Hepatocyte (in vitro differentiated cells): ENCODE results near the gene ANKS3. TPM values are rescaled to one million over a fixed set of nuclear protein-coding genes. Genes with fewer than 3 reads are reported as not detected.

Experiments
- DNase-seq: peaks from one replicate; pipeline ENCODE4 v3.0.0-alpha.2; 2016; ENCODE audit warnings: low spot score
- H2AFZ ChIP-seq: fragments of 200-600 bp; sonication (generic); 2 replicates; pipeline ENCODE4 v1.6.0; 2016; ENCODE audit warnings: antibody characterized with exemption, mild to moderate bottlenecking
- H3K27ac ChIP-seq: fragments of 200-600 bp; sonication (generic); 2 replicates; pipeline ENCODE4 v1.5.1; 2016; ENCODE audit warnings: mild to moderate bottlenecking
- H3K27me3 ChIP-seq: fragments of 200-600 bp; sonication (generic); 2 replicates; pipeline ENCODE4 v1.6.1; 2016
- H3K36me3 ChIP-seq: fragments of 200-600 bp; sonication (generic); replicated peaks from 2 replicates; pipeline ENCODE4 v1.5.1; 2016; ENCODE audit warnings: low read depth; ENCODE audit not compliant: insufficient read depth
- H3K4me1 ChIP-seq: fragments of 200-600 bp; sonication (generic); 2 replicates; pipeline ENCODE4 v1.5.1; 2016; ENCODE audit warnings: mild to moderate bottlenecking, moderate library complexity; ENCODE audit not compliant: insufficient read depth
- H3K4me2 ChIP-seq: fragments of 200-600 bp; sonication (generic); 2 replicates; pipeline ENCODE4 v1.6.0; 2016
- H3K4me3 ChIP-seq: fragments of 200-600 bp; sonication (generic); 2 replicates; pipeline ENCODE4 v1.5.1; 2016; ENCODE audit warnings: mild to moderate bottlenecking
- H3K79me2 ChIP-seq: fragments of 200-600 bp; sonication (generic); 2 replicates; pipeline ENCODE4 v1.6.0; 2017; ENCODE audit warnings: mild to moderate bottlenecking
- H3K9me2 ChIP-seq: fragments of 200-600 bp; sonication (generic); replicated peaks from 2 replicates; pipeline ENCODE4 v1.6.0; 2017; ENCODE audit warnings: mild to moderate bottlenecking; ENCODE audit not compliant: insufficient read depth
- H3K9me3 ChIP-seq: fragments of 200-600 bp; sonication (generic); 2 replicates; pipeline ENCODE4 v1.5.1; 2016; ENCODE audit warnings: low read depth, mild to moderate bottlenecking
- H4K20me1 ChIP-seq: fragments of 200-600 bp; sonication (generic); 2 replicates; pipeline ENCODE4 v1.6.0; 2016; ENCODE audit warnings: mild to moderate bottlenecking; ENCODE audit not compliant: insufficient read depth, poor library complexity, severe bottlenecking
- CTCF ChIP-seq: fragments of 200-600 bp; sonication (generic); IDR thresholded peaks from 2 replicates; pipeline ENCODE4 v1.5.1; 2016; ENCODE audit warnings: antibody characterized with exemption, mild to moderate bottlenecking; ENCODE audit not compliant: poor library complexity
- EZH2 ChIP-seq: fragments of 200-600 bp; sonication (generic); IDR thresholded peaks from 2 replicates; pipeline ENCODE4 v1.6.1; 2016; ENCODE audit warnings: antibody characterized with exemption, mild to moderate bottlenecking, borderline replicate concordance
- EZH2phosphoT487 ChIP-seq: fragments of 200-600 bp; sonication (generic); IDR thresholded peaks from one replicate; pipeline ENCODE4 v1.6.1; 2018; ENCODE audit warnings: antibody characterized with exemption, mild to moderate bottlenecking, low read depth, moderate library complexity; ENCODE audit not compliant: unreplicated experiment, severe bottlenecking
- WGBS: methylation state at CpG from one replicate; pipeline ENCODE4 v1.1.6; 2016; ENCODE audit warnings: low lambda C conversion rate; ENCODE audit errors: missing lambda C conversion rate; 5-methylcytosine and 5-hydroxymethylcytosine counted together
- polyA plus RNA-seq: library from polyadenylated mRNA; unstranded; fragments of >200 nt; fragmentation: Nextera tagmentation; extraction: Ambion mirVana; gene quantifications from 2 replicates; pipeline ENCODE4 v1.2.1, GENCODE V29; 2016
- total RNA-seq: library from RNA; depleted of rRNA; stranded (reverse); fragments of >200 nt; gene quantifications from 2 replicates; pipeline ENCODE4 v1.2.3, GENCODE V29; 2014

ANKS3 gene
- total and polyA plus RNA-seq, 2 experiments from 2014 or later, result 11.7 to 17.4 TPM

- H3K4me2 ChIP-seq, result no peak overlapping the region
- H3K27ac ChIP-seq, result no peak overlapping the region
- no peaks in the 10 kb centered on the region for H3K36me3 ChIP-seq
- no peak overlapping the region for H3K4me3 ChIP-seq
- no peaks in the 10 kb centered on the region for H4K20me1 ChIP-seq
- WGBS, result 93% methylated on average over 18 of the region's 18 CpGs
- no peak overlapping the region for H2AFZ ChIP-seq
- no peak for DNase-seq
- no peaks in the 10 kb centered on the region for H3K9me3 ChIP-seq
- peaks cover 10% of the 10 kb centered on the region for H3K79me2 ChIP-seq
- TF ChIP-seq EZH2 (no peak), EZH2phosphoT487 (no peak), CTCF (no peak)
- no peaks in the 10 kb centered on the region for H3K27me3 ChIP-seq
- H3K4me1 ChIP-seq, result no peaks in the 10 kb centered on the region
- no peaks in the 10 kb centered on the region for H3K9me2 ChIP-seq
Measured at GRCh38 chr16:4726616-4727015, 7.5 kb downstream of the ANKS3 start.

- Histone ChIP-seq H3K4me1 (no peaks in the 10 kb centered on the region), H3K79me2 (peaks cover 3% of the 10 kb centered on the region), H4K20me1 (no peaks in the 10 kb centered on the region), H3K36me3 (no peaks in the 10 kb centered on the region), H3K27me3 (no peaks in the 10 kb centered on the region), H2AFZ (no peak overlapping the region), H3K9me2 (no peaks in the 10 kb centered on the region), H3K4me2 (no peak overlapping the region), H3K9me3 (no peaks in the 10 kb centered on the region), H3K27ac (no peak overlapping the region), H3K4me3 (no peak overlapping the region)
- TF ChIP-seq CTCF, result no peak
- TF ChIP-seq EZH2, result no peak
- no peak for TF ChIP-seq EZH2phosphoT487
- no peak for DNase-seq
- 95% methylated on average over 11 of the region's 11 CpGs for WGBS
Measured at GRCh38 chr16:4724661-4725270, 9.3 kb downstream of the ANKS3 start.

- H3K27me3 ChIP-seq, result no peaks in the 10 kb centered on the region
- H3K27ac ChIP-seq, result no peak overlapping the region
- H3K9me2 ChIP-seq, result no peaks in the 10 kb centered on the region
- no peak for DNase-seq
- H3K9me3 ChIP-seq, result no peaks in the 10 kb centered on the region
- no peaks in the 10 kb centered on the region for H3K36me3 ChIP-seq
- no peaks in the 10 kb centered on the region for H3K4me1 ChIP-seq
- H2AFZ ChIP-seq, result no peak overlapping the region
- no peaks in the 10 kb centered on the region for H4K20me1 ChIP-seq
- 95% methylated on average over 14 of the region's 14 CpGs for WGBS
- H3K4me3 ChIP-seq, result no peak overlapping the region
- no peak overlapping the region for H3K4me2 ChIP-seq
- H3K79me2 ChIP-seq, result no peaks in the 10 kb centered on the region
- TF ChIP-seq EZH2phosphoT487 (no peak), EZH2 (no peak), CTCF (no peak)
Measured at GRCh38 chr16:4723071-4723767, 10.9 kb downstream of the ANKS3 start.
